Karpas-422 (cell line): ENCODE measurements around the gene PPP2R5E. TPM values are rescaled to one million over a fixed set of nuclear protein-coding genes. Genes with fewer than 3 reads are reported as not detected.

Experiments
- DNase-seq: peaks from one replicate; pipeline ENCODE4 v3.0.0-alpha.2; 2015
- H2AFZ ChIP-seq: fragments of 200-600 bp; sonication (generic); 2 replicates; pipeline ENCODE4 v1.6.1; 2014; ENCODE audit warnings: antibody characterized with exemption, low read length, mixed read lengths
- H3K27ac ChIP-seq: fragments of 200-600 bp; sonication (generic); 2 replicates; pipeline ENCODE4 v1.5.1; 2014; ENCODE audit warnings: mild to moderate bottlenecking, low read length, moderate library complexity
- H3K27me3 ChIP-seq: fragments of 200-600 bp; sonication (generic); 2 replicates; pipeline ENCODE4 v1.6.1; 2014; ENCODE audit warnings: low read length, mixed read lengths
- H3K36me3 ChIP-seq: fragments of 200-600 bp; sonication (generic); 2 replicates; pipeline ENCODE4 v1.6.1; 2014; ENCODE audit warnings: low read length, mixed read lengths; ENCODE audit not compliant: insufficient read depth
- H3K4me1 ChIP-seq: fragments of 200-600 bp; sonication (generic); 2 replicates; pipeline ENCODE4 v1.6.1; 2014; ENCODE audit warnings: mild to moderate bottlenecking, low read length, mixed read lengths
- H3K4me2 ChIP-seq: fragments of 200-600 bp; sonication (generic); 2 replicates; pipeline ENCODE4 v1.6.1; 2014; ENCODE audit warnings: low read length, low read depth, mild to moderate bottlenecking; ENCODE audit not compliant: poor library complexity, severe bottlenecking
- H3K4me3 ChIP-seq: fragments of 200-600 bp; sonication (generic); 2 replicates; pipeline ENCODE4 v1.5.1; 2014; ENCODE audit warnings: mild to moderate bottlenecking, antibody characterized with exemption, low read length, mixed read lengths
- H3K79me2 ChIP-seq: fragments of 200-600 bp; sonication (generic); 2 replicates; pipeline ENCODE4 v1.6.1; 2014; ENCODE audit warnings: mild to moderate bottlenecking, low read length, mixed read lengths
- H3K9ac ChIP-seq: fragments of 200-600 bp; sonication (generic); 2 replicates; pipeline ENCODE4 v1.6.0; 2014; ENCODE audit warnings: low read length
- H3K9me2 ChIP-seq: fragments of 200-600 bp; sonication (generic), shearing (Covaris generic); replicated peaks from 2 replicates; pipeline ENCODE4 v1.6.0; 2014; ENCODE audit warnings: mild to moderate bottlenecking, low read length, moderate library complexity; ENCODE audit not compliant: insufficient read depth
- H3K9me3 ChIP-seq: fragments of 300-700, 200-600 bp; sonication (generic); 2 replicates; pipeline ENCODE4 v1.6.1; 2014; ENCODE audit warnings: low read length, mixed read lengths
- H4K20me1 ChIP-seq: fragments of 200-600 bp; sonication (generic); 2 replicates; pipeline ENCODE4 v1.6.1; 2014; ENCODE audit warnings: mild to moderate bottlenecking, antibody characterized with exemption, low read length, low read depth; ENCODE audit not compliant: insufficient read depth
- total RNA-seq: library from RNA; depleted of rRNA; stranded (reverse); fragments of >200 nt; shearing (Covaris generic); gene quantifications from 2 replicates; pipeline ENCODE4 v1.2.3, GENCODE V29; 2014; ENCODE audit warnings: low replicate concordance

Gene PPP2R5E
- total RNA-seq, 1 experiment from 2014 or later = 58.3 TPM

DNA sequence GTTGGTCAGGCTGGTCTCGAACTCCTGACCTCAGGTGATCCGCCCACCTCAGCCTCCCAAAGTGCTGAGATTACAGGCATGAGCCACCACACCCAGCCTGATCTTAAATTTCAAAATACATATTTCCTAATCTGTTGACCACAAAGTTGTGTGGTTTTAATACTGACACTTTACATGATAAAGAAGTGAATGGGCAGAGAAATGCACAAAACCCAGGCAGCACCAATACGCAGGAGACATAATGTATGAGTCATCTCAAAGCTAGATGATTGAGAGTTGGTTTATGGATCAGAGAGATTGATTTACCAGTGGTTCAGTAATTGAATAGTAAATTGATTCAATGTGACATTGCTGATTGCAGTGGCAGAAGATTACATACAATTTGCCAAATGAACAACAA, 19.2 kb upstream of the PPP2R5E start:
- Histone ChIP-seq H3K9me2 (no peaks in the 10 kb centered on the region), H3K27me3 (no peaks in the 10 kb centered on the region), H3K4me1 (no peaks in the 10 kb centered on the region), H3K79me2 (no peaks in the 10 kb centered on the region), H2AFZ (no peak overlapping the region), H4K20me1 (no peaks in the 10 kb centered on the region), H3K9me3 (no peaks in the 10 kb centered on the region), H3K27ac (no peak overlapping the region), H3K4me3 (no peak overlapping the region), H3K9ac (no peak overlapping the region), H3K4me2 (no peak overlapping the region), H3K36me3 (no peaks in the 10 kb centered on the region)
- no peak for DNase-seq

GRCh38 chr14:63555572-63555971, 12.4 kb upstream of the PPP2R5E start:
- DNase-seq = no peak
- Histone ChIP-seq H3K9me2 (no peaks in the 10 kb centered on the region), H3K4me1 (no peaks in the 10 kb centered on the region), H3K36me3 (no peaks in the 10 kb centered on the region), H4K20me1 (no peaks in the 10 kb centered on the region), H3K9me3 (no peaks in the 10 kb centered on the region), H3K27me3 (no peaks in the 10 kb centered on the region), H2AFZ (no peak overlapping the region), H3K79me2 (no peaks in the 10 kb centered on the region), H3K4me2 (no peak overlapping the region), H3K27ac (no peak overlapping the region), H3K9ac (no peak overlapping the region), H3K4me3 (no peak overlapping the region)

DNA sequence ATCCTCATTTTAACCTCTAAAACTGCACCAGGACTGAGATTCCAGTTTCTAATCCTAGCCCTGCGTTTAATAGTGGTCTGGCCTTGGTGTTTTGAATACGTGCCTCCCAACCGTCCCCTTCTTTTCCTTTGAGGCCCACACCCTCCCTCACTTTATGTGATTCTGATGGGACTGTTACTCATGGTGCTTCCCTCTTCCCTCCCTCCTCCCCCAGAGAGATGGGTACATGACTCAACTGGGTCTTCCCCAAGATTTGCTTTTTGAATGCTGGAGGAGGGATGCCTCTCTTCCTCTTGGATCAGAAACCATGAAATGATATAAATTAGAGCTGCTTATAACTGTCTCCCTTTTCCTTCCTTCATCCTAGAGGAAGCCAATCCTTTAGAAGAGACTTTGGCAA, 8.2 kb upstream of the PPP2R5E start:
- no peaks in the 10 kb centered on the region for H3K9me2 ChIP-seq
- H3K9ac ChIP-seq = no peak overlapping the region
- H3K4me1 ChIP-seq = peaks cover 6% of the 10 kb centered on the region
- H3K27me3 ChIP-seq = no peaks in the 10 kb centered on the region
- no peak overlapping the region for H2AFZ ChIP-seq
- H3K27ac ChIP-seq = no peak overlapping the region
- H3K4me2 ChIP-seq = no peak overlapping the region
- H3K79me2 ChIP-seq = no peaks in the 10 kb centered on the region
- no peak for DNase-seq
- H3K4me3 ChIP-seq = no peak overlapping the region
- H3K9me3 ChIP-seq = no peaks in the 10 kb centered on the region
- H4K20me1 ChIP-seq = no peaks in the 10 kb centered on the region
- no peaks in the 10 kb centered on the region for H3K36me3 ChIP-seq

DNA sequence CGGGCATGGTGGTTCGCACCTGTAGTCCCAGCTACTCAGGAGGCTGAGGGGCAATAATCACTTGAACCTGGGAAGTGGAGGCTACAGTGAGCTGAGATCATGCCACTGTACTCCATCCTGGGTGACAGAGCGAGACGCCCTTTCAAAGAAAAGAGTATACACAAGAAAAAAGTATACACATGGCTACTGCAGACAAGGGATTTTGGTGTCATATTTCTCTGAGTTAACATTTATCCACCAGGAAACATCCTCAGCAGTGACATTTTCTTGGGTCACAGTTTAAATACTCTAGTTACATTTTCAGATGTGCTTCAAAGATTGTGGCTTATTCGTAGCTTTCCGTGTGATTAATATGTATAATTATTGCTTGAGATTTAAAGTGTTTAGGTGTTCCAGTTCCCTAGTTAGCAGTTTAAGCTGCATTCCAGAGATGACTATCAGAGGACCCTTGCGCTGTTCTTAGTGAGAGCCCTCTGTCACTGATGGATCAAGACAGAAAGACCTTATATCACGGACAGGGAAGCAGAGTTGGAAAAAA, 4.7 kb upstream of the PPP2R5E start:
- Histone ChIP-seq H3K9me3 (no peaks in the 10 kb centered on the region), H3K27ac (no peak overlapping the region), H3K36me3 (no peaks in the 10 kb centered on the region), H3K4me2 (no peak overlapping the region), H3K4me3 (no peak overlapping the region), H3K4me1 (peaks cover 20% of the 10 kb centered on the region), H3K9ac (no peak overlapping the region), H3K79me2 (peaks cover 5% of the 10 kb centered on the region), H4K20me1 (no peaks in the 10 kb centered on the region), H2AFZ (no peak overlapping the region), H3K27me3 (no peaks in the 10 kb centered on the region), H3K9me2 (no peaks in the 10 kb centered on the region)
- no peak for DNase-seq

DNA sequence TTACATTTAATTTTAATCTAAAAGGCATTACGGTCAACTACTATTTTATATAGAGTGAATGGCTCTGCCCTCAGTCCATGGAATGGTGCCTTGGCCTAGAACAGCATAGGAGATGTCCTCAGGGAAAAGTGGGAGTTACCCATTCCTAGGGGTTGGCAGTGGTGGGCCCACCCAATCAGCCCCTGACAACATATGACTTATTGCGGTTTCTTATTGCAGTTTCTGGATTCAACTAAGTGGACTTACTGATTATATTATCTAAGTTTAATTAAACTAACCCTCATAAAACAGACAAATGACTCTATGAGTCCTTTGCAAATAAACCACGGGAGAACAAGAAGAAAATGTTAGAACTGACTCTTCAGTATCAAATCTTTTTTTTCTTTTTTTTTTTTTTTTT, 2.3 kb upstream of the PPP2R5E start:
- peaks cover 30% of the 10 kb centered on the region for H3K79me2 ChIP-seq
- DNase-seq = no peak
- H3K4me2 ChIP-seq = peak overlapping the region; percentile 64
- no peak overlapping the region for H2AFZ ChIP-seq
- H3K27ac ChIP-seq = peak overlapping the region; percentile 80; the same call in 1 of the 2 replicates
- no peak overlapping the region for H3K4me3 ChIP-seq
- peaks cover 14% of the 10 kb centered on the region; the same call in 1 of the 2 replicates for H4K20me1 ChIP-seq
- no peaks in the 10 kb centered on the region for H3K36me3 ChIP-seq
- no peak overlapping the region; the same call in 1 of the 2 replicates for H3K9ac ChIP-seq
- no peaks in the 10 kb centered on the region for H3K27me3 ChIP-seq
- no peaks in the 10 kb centered on the region for H3K9me3 ChIP-seq
- H3K4me1 ChIP-seq = peaks cover 31% of the 10 kb centered on the region
- H3K9me2 ChIP-seq = no peaks in the 10 kb centered on the region

GRCh38 chr14:63544591-63545299, 1.6 kb upstream of the PPP2R5E start:
- H3K9ac ChIP-seq = peak overlapping the region; percentile 83

GRCh38 chr14:63543826-63544406, 739 bp upstream of the PPP2R5E start:
- Histone ChIP-seq H3K4me1 (peaks cover 31% of the 10 kb centered on the region), H3K4me2 (peak overlapping the region; percentile 64), H3K9ac (peak overlapping the region; percentile 83), H3K27me3 (no peaks in the 10 kb centered on the region), H4K20me1 (peaks cover 14% of the 10 kb centered on the region; the same call in 1 of the 2 replicates), H3K9me2 (no peaks in the 10 kb centered on the region), H3K79me2 (peaks cover 44% of the 10 kb centered on the region), H3K9me3 (no peaks in the 10 kb centered on the region), H2AFZ (peak overlapping the region; percentile 51), H3K4me3 (peak overlapping the region; percentile 95), H3K27ac (peak overlapping the region; percentile 80), H3K36me3 (peaks cover 9% of the 10 kb centered on the region)
- DNase-seq = peak; percentile 75

More at GRCh38 chr14:63544591-63545299, 1.6 kb upstream of the PPP2R5E start:
- Histone ChIP-seq H4K20me1 (peaks cover 14% of the 10 kb centered on the region; the same call in 1 of the 2 replicates), H3K4me2 (peak overlapping the region; percentile 64), H3K4me1 (peaks cover 31% of the 10 kb centered on the region), H3K79me2 (peaks cover 36% of the 10 kb centered on the region), H3K36me3 (peaks cover under 1% of the 10 kb centered on the region), H3K27ac (peak overlapping the region; percentile 80; the same call in 1 of the 2 replicates), H3K4me3 (peak overlapping the region; percentile 95), H3K9me2 (no peaks in the 10 kb centered on the region), H2AFZ (no peak overlapping the region), H3K9me3 (no peaks in the 10 kb centered on the region), H3K27me3 (no peaks in the 10 kb centered on the region)
- peak; percentile 72 for DNase-seq
